IPS DF 4.7 (cell line): ENCODE measurements around the gene RAB1A.

Experiments
- DNase-seq: peaks from one replicate; pipeline ENCODE4 v3.0.0-alpha.2; 2013; ENCODE audit warnings: low spot score; ENCODE audit errors: extremely low read depth

RAB1A gene

DNA sequence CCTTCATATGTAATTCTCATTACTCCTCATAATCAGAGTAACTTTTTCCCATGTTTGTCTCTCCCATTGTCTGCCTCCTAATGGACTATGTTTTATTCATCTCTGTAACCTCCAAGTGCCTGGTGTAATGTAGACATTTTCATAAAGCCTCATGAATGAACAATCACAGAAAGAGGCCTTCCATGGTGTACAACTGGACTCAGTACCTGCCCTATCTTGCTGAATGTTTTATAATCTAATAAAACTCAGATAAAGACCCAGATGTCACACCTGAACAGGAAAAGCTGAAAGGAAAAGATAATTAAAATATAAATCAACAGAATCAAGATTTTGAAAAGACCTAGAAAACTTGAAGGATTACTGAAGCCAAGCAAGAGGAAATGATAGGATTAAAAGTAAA is 36.7 kb downstream of the RAB1A start:
- no peak for DNase-seq

DNA sequence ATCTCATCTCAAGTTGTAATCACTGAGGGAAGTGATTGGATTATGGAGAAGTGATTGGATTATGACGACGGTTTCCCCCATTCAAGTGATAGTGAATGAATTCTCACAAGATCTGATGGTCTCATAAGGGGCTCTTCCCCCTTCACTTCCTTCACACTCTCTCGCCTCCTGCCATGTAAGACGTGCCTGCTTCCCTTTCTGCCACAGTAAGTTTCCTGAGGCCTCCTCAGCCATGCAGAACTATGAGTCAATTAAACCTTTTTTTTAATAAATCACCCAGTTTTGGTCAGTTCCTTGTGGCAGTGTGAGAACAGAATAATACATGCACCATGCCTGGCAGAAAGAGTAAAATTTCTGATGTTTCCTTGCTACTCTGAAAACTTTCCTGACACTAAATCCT is 37.1 kb downstream of the RAB1A start:
- DNase-seq: no peak

DNA sequence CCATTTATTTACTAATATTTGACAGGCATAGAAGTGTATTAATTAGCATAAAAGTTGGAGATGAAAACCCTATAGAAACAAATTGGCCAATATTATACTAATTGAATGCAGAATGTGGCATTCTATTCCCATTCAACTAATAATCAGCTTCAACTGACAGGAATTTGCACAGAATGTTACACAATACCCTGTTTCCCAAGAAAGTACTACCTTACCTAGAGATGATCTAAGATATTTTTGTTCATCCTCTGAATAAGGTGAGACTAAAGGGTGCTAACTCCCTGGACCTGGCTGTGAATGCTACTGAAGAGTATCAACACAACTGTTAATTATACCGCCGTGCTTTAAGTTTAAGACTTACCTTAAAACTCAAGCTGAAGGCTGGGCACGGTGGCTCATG is 44.8 kb downstream of the RAB1A start:
- no peak for DNase-seq

DNA sequence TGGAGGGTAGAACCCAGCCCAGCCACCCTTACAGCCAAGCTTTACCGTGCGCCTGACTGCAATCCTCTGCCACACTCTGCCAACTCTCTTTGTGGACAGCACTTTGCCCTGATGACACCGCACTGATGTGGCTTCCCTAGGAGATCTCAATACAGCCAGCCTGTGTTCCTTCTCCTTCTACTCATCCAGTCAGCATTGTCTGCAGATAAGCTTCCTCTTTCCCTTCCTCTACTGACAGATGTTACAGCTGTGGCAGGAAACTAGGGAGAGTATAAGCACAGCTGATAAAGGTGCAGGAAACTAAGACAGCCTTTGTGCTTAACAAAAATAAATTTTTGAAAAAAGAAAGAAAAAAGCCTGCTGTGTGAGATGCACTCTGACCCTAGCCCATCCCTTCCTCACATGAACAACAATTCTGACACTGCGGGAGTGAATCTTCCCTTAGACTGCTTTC is 48.6 kb downstream of the RAB1A start:
- no peak for DNase-seq

DNA sequence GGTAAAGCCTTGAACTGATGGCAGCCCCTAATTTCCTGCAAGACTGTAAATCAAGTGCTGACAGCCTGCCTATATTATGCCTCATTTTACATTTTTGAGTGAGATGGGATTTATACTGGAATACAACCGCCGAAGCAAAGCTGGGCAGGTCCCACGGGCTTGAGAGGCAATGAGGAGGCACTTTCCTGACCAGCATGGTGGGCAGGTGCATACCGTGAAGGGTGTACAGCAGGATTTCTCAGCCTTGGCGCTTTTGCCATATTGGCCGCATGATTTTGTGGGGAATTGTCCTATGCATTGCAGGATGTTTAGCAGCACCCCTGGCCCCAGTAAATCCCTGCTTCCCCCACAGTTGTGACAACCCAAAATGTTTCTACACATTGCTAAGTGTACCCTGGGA is 50.9 kb downstream of the RAB1A start:
- no peak for DNase-seq

DNA sequence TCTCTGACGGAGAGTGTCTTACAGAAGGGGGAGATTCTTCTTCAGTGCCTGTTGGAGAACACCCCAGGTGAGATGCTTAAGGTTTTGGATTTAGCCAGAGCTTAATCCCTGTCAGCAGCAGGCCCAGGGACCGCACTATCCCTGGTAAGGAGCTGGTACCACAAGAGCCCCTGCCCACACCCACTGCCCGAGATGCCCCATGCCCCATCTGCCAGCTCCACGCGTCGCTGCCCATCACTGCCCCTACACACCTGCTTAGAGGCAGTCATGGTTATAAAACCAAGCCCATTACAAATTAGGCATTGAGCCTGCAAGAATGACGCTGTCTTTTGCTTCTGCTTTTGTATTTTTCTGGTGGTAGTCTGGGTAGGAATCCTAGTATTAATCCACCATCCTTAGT is 52.0 kb downstream of the RAB1A start:
- no peak for DNase-seq

DNA sequence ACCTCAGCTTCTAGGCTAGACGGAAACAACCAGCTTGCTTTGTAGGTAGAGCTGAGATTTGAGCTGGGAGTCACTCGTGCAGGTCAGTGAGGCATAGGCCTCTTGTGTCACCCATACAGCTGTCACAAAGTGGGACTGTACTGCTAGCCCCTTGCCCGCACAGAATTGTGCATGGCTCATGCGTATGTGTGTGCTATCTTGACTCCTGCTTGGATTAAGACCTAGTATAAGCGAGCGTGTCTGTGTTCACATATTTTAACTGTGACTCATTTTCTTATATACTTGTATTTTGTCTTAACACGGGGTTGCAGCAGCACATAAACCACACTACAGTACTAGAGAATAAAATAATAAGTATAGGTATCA is 53.6 kb downstream of the RAB1A start:
- no peak for DNase-seq

DNA sequence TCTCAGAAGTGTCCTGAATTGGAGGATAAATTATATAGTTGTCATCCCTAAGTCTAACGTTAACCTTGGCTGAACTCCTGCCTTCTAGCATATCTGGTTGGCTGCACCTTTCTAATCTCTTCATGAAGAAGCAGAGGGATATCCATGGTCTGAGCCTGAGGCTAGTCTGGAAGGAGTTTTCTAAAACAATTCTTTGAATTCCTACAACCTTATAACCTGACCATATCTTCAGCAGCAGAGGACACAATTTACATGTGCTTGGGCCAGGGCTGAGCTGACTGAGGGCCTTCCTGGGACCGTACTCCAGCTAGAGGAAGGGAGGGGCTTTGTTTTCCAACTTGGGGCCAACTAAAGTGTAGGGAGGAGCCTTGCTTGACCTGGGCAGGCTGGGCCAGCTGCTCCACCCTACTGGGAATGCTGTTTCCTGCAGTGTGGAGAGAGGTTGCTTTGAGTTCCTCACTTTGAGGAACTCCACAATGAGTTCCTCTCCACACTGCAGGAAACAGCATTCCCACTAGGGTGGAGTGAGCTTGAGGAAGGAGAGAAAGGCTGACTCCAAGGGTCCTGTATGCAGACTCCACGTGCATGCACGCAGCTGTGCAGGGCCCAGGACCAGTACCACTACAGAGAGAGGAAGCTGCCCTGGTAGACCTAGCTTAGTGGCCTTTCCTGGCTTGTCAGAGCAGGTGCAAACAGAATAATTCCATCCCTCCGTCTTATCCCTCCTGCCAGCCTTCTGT is 54.1 kb downstream of the RAB1A start:
- no peak for DNase-seq

DNA sequence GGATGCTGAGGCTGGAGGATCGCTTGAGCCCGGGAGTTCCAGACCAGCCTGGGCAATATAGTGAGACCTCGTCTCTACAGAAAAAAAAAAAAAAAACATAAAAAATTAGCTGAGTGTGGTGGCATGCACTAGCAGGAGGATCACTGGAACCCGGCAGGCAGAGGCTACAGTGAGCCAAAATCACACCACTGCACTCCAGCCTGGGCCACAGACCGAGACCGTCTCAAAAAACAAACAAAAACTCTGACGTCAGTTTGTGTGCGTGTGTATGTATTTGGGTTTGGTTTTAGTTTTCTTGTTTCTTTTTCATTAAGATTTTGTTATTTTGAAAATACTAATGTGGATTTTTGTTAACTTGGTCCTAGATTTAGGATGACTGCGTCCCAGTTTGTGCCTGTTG is 54.7 kb downstream of the RAB1A start:
- DNase-seq: no peak

DNA sequence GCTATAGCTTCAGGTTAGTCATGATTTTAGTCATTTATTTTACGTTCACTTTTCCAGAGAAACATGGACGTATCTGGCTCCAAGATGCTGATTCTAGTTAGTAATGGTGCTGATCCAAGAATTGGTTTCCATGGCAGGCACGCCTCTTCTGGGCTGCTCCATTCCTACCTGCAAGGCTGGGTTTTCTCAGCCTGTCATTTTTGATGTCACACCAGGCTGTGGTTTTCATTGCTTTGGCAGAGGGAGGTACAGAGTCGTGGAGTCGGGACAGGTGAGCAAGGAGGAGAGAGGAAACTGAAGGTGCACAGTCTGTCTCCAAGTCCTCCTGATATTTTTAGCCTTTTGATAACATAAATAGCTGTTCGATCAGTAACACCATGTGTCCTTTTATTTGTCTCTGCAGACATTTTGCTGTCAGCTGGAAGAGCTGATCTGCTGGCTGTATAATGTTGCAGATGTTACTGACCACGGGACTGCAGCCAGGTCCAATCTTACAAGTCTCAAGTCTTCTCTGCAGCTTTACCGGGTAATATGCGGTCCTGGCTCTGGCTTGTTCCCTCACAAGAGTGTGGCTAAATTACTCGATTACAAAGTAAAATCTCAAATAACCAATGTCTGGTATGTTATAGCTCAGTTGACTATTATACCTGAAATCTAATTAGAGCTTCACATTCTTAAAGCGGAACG is 55.9 kb downstream of the RAB1A start:
- DNase-seq: no peak

DNA sequence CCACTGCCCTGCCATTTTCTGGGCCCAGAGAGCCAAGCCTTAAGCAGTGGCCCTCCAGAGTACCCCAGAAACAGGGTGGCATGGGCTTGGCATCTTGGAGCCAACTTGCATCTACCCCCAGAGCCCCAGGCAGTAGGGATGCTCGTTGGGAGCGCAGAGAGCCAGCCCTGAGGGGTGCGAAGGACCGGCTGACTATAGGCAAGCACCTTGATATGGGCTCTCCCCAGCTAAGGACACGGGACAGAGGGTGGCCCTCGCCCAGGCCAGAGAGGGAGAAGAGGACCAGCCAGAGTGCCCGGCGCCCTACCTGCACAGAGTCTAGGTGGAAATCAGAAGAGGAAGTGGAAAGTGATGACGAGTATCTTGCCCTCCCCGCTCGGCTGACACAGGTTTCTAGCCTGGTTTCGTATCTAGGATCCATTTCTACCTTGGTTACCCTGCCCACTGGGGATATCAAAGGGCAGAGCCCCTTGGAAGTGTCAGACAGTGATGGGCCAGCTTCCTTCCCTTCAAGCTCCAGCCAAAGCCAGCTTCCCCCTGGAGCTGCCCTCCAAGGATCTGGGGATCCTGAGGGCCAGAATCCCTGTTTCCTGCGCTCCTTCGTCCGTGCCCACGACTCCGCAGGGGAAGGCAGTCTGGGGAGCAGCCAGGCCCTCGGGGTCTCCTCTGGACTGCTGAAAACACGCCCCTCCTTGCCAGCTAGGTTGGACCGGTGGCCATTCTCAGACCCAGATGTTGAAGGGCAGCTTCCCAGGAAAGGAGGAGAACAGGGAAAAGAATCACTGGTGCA is 57.5 kb downstream of the RAB1A start:
- DNase-seq: no peak

DNA sequence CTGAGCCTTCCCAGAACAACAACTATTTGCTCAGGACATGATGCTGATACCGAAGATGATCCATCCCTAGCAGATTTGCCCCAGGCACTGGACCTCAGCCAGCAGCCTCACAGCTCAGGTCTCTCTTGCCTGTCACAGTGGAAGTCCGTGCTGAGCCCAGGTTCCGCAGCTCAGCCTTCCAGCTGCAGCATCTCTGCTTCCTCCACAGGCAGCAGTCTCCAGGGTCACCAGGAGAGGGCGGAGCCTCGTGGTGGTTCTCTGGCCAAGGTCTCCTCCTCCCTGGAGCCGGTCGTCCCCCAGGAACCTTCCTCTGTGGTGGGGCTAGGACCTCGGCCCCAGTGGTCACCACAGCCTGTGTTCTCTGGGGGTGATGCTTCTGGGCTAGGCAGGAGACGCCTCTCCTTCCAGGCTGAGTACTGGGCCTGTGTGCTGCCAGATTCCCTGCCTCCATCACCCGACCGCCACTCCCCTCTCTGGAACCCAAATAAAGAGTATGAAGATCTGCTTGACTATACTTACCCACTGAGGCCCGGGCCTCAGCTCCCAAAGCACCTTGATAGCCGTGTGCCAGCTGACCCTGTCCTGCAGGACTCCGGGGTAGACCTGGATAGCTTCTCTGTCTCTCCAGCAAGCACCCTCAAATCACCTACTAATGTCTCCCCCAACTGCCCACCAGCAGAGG is 58.3 kb downstream of the RAB1A start:
- no peak for DNase-seq

DNA sequence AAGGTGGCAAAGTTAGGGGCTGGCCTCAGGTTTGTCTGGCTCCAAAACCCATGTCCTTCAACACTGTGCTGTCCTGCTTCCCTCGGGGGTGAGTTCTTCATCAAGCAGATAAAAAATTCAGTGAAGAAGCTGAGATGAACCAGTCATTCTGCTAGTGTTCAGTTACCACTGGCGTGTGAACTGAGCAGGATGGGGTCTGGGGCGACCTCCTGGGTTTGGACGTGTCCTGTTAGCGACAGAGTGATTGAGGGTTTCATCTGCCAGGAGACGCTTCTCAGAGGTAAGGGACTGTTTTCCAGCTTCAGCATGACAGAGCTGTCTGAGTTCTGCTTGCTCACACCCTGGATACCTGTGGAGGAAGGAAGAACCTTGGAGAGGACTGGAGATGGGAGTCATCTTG is 59.0 kb downstream of the RAB1A start:
- DNase-seq: no peak

DNA sequence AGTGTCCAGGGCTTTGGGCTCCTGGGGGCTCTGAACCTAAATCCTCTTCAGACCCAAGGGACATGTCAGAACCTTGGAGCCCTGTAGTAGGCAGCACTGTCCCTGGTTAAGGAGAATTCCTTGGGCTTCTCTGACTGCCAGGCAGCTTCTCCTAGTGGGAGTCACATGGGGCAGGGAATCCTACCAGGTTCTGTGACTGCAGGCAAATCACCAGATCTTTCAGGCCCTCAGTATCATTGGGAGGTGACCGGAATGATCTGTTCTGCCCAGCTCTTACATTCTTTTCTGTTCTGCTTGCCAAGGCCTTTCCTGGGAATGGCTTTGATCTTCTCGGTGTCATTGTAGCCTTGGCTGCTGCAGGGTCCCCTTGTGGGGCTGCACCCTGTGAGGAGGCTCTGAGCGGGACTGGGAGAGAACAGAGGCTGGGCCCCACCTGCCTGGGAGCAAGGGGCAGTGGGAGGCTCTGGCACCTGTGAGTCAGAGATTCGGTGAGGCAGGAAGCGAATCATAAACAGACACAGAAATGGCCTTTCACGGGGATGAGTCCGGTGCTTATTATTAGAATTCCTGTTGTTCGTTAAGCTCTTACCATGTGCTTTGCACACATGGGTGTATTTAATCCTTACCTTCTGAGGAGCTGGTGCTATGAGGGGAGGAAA is 59.6 kb downstream of the RAB1A start:
- DNase-seq: no peak

DNA sequence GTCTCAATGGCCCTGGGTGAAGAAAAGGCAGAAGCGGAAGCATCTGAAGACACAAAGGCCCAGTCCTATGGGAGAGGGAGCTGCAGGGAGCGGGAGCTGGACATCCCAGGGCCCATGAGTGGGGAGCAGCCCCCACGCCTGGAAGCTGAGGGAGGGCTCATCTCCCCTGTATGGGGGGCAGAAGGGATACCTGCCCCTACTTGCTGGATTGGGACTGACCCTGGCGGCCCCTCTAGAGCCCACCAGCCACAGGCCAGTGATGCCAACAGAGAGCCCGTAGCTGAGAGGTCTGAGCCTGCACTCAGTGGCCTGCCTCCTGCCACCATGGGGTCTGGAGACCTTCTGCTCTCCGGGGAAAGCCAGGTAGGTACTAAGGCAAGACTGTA is 60.5 kb downstream of the RAB1A start:
- DNase-seq: no peak

DNA sequence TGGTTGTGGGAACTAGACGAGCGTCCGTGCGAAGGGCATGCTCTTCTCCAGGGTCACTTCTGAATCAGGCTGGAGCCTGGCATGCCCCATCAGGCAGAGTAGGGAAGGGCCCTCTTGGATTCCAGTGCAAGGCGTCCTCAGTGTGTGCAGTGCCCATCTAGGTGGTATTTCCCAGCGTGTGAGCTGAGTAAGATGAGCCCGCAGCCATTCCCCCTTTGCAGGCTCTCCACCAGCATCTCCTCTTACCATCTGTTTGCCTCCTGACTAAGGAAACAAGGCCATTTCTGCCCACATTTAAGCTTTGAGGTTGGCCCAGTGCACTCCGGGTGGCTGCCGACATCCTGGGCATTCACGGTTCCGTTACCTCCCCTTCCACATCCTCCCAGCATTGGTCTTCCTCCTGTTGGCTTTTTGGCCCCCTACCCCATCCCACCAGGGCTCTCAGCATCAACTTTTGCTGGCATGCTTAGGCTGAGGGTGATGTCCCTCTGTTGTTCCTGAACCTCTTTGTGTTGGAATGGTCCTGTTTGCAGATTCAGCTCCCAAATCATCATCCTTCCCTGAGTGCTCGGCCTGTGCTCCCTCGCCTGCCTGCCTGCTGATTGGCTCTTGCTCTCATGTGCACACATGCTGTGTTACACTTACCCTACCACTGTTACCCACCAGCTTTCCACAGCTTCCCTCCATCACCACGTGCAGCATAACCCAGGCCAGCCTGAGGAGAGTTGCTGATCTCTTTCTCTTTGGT is 61.9 kb downstream of the RAB1A start:
- DNase-seq: no peak

DNA sequence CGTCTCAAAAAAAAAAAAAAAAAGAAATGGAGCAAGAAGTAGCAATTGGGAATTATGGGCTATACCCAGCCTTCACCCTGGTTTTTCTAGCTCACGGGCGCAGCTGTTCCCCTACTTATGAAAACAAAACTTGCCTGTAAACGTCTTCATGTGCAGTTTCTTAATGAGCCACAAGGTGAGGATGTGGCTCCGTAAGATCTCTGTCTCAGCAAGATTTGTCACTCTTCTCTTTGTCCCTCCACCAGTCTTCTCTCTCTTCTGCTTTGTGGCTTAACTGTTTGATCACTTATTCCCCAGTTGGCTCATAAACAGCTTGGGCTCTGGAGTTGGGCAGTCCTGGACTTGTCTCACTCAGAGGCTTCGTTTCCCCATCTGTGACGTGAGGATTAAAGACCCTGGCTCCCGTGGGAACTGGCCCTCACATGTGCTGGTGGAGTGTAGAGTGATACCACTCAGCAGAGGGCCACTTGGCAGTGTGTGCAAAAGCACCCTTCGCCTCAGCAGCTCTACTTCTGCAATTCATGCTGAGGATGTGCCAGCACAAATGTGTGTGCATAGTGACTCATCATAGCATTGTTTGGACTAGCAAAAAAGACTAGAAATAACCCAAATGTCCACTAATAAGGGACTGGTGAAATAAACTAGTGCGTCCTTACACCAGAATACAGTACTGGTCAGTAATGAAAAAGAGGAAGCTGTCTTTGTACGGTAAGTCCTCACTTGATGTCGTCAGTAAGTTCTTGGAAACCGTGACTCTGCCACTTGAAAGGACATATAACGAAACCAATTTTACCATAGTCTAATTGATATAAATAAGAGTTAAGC is 65.0 kb downstream of the RAB1A start:
- DNase-seq: no peak

DNA sequence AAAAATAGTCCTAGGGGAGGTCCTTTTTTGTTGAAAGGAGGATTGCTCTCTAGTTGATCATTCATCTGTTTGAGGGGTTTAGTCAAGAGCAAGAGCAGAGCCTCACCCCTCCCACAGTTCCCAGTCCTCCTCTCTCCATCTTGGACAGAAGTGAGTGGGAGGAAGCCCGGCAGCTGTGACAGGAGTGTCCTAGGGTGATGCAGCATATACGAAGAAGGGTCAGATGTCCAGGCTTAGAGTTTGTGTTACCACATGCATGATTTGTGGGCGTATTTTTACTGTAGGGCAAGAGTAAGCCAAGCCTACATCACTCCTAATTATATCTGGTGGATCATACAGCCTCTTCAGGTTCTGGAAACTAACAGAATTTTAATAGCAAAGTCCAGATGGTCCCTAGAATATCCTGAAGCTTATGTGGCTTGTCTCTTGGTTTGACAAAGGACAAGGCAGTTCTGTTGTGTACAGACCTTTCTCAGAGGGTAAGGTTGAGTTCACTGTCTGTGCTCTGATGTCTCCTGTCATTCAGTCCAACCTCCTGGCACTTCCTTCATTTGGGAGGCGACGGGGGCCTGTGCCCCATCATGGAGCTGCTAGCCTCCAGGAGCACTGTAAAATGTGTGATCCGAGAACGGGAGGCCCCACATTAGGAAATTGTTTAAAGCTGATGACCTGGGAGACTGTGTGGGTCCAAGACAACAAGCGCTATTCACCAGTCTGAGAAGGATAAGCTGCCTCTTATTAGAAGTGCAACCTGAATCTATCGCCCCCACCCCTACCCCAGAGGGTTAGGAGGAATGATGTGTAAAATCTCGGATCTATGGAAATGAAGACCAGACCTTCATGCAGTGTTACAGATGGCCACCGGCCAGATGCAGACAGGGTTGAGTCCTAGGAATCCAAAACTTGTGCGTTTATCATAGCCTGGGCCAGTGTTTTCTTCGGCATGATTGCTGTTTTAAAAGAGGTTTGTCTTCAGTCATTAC is 66.8 kb downstream of the RAB1A start:
- DNase-seq: no peak

DNA sequence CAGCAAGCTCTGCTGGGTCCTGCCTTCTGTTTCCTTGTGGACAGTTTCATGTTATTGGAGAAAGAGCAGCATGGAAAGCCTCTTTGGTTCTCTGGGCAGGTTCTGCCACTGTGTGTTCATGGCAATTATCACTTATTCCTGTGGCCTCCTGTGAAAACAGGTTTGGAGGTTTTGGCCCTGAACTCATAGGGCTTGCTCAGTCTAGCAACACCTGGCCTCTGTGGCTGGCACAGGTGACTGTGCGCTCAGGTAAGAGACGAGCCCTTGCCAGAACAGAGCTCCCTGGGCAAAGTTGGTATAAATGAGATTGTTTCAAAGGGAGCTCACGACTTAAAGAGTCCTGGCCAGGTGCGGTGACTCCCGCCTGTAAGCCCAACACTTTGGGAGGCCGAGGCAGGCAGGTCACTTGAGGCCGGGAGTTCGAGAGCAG is 68.0 kb downstream of the RAB1A start:
- no peak for DNase-seq
